Measurements from ENCODE around the gene DNAJC21. TPM values are rescaled to one million over a fixed set of nuclear protein-coding genes. Genes with fewer than 3 reads are reported as not detected.

The DNAJC21 gene
- total and polyA plus RNA-seq, 8 donors, result 11.6 to 25.1 (median 20.2) TPM

GRCh38 chr5:34898258-34898895 lies 31.0 kb upstream of the DNAJC21 start:
- no peaks in the 10 kb centered on the region for H3K36me3 ChIP-seq
- FAIRE-seq (peak; percentile 39), ATAC-seq (peak; percentile 88 to 99 (median 97)), DNase-seq (peak in 5 of 6 donors; percentile 49 to 75 (median 52))
- WGBS, 2 donors, result 0% methylated on average over 3 of the region's 3 CpGs
- no peaks in the 10 kb centered on the region for H3K9me3 ChIP-seq
- H3K4me3 ChIP-seq, result no peak overlapping the region
- no peaks in the 10 kb centered on the region for H3K27me3 ChIP-seq
- intact Hi-C loops (cut with DNase I), result loop anchor here in 2 of 3 donors (5.0 to 10.0 kb wide), 2 partner anchors 384 to 416 kb away; no protein-coding TSS in a partner anchor
- H3K27ac ChIP-seq, result no peak overlapping the region
- H3K4me1 ChIP-seq, result no peaks in the 10 kb centered on the region
- TF ChIP-seq CTCF (IDR thresholded peaks at IDR 0.05), result peak; percentile 66 to 83 (median 75)

- WGBS, 2 donors, result 89 to 98% methylated on average over 2 of the region's 2 CpGs
Measured at GRCh38 chr5:34899066-34899465, 30.3 kb upstream of the DNAJC21 start.

GRCh38 chr5:34900652-34901051 lies 28.7 kb upstream of the DNAJC21 start:
- Histone ChIP-seq H3K9me3 (no peaks in the 10 kb centered on the region), H3K27ac (no peak overlapping the region), H3K27me3 (no peaks in the 10 kb centered on the region), H3K36me3 (no peaks in the 10 kb centered on the region), H3K4me1 (no peaks in the 10 kb centered on the region), H3K4me3 (no peak overlapping the region)
- no peak for FAIRE-seq
- 87 to 91% methylated on average over 6 of the region's 6 CpGs for WGBS, 2 donors
- no peak for TF ChIP-seq CTCF (IDR thresholded peaks at IDR 0.05)
- intact Hi-C loops (cut with DNase I), result loop anchor here in 1 of 3 donors (10.0 kb wide), 1 partner anchor 416 kb away; no protein-coding TSS in a partner anchor
- no peak for DNase-seq
- ATAC-seq, result no peak

More at GRCh38 chr5:34899066-34899465, 30.3 kb upstream of the DNAJC21 start:
- H3K4me3 ChIP-seq, result no peak overlapping the region
- H3K9me3 ChIP-seq, result no peaks in the 10 kb centered on the region
- H3K36me3 ChIP-seq, result no peaks in the 10 kb centered on the region
- FAIRE-seq (no peak), DNase-seq (no peak), ATAC-seq (no peak)
- intact Hi-C loops (cut with DNase I), result loop anchor here in 2 of 3 donors (5.0 to 10.0 kb wide), 2 partner anchors 384 to 417 kb away; no protein-coding TSS in a partner anchor
- no peaks in the 10 kb centered on the region for H3K4me1 ChIP-seq
- H3K27ac ChIP-seq, result no peak overlapping the region
- no peak for TF ChIP-seq CTCF (IDR thresholded peaks at IDR 0.05)
- no peaks in the 10 kb centered on the region for H3K27me3 ChIP-seq

GRCh38 chr5:34903260-34903659 lies 26.1 kb upstream of the DNAJC21 start:
- FAIRE-seq (no peak), ATAC-seq (no peak), DNase-seq (no peak)
- TF ChIP-seq CTCF (IDR thresholded peaks at IDR 0.05), result no peak
- intact Hi-C loops (cut with DNase I), result loop anchor here in 1 of 3 donors (10.0 kb wide), 1 partner anchor 418 kb away; no protein-coding TSS in a partner anchor
- Histone ChIP-seq H3K9me3 (no peaks in the 10 kb centered on the region), H3K27me3 (no peaks in the 10 kb centered on the region), H3K36me3 (peaks cover 0 to under 1% (median 0%) of the 10 kb centered on the region in 3 donors), H3K27ac (no peak overlapping the region), H3K4me1 (no peaks in the 10 kb centered on the region), H3K4me3 (no peak overlapping the region)
- WGBS, 2 donors, result 94 to 97% methylated on average over 1 of the region's 1 CpG

GRCh38 chr5:34905564-34905963 lies 23.8 kb upstream of the DNAJC21 start:
- FAIRE-seq, result no peak
- intact Hi-C loops (cut with DNase I), result loop anchor here in 1 of 3 donors (10.0 kb wide), 1 partner anchor 421 kb away; no protein-coding TSS in a partner anchor

More at GRCh38 chr5:34905564-34905963, 23.8 kb upstream of the DNAJC21 start:
- Histone ChIP-seq H3K4me1 (no peaks in the 10 kb centered on the region), H3K4me3 (no peak overlapping the region), H3K9me3 (no peaks in the 10 kb centered on the region), H3K36me3 (peaks cover 0 to 9% (median 0%) of the 10 kb centered on the region in 3 donors), H3K27ac (no peak overlapping the region), H3K27me3 (no peaks in the 10 kb centered on the region)
- no peak for ATAC-seq
- no peak for DNase-seq
- WGBS, 2 donors, result 88 to 95% methylated on average over 2 of the region's 2 CpGs
- no peak for TF ChIP-seq CTCF (IDR thresholded peaks at IDR 0.05)

Data from pancreas (tissue), 10 donors.